Smooth muscle cell of the pulmonary artery (primary cell): Measurements from ENCODE around the gene PLAC8. TPM values are rescaled to one million over a fixed set of nuclear protein-coding genes. Genes with fewer than 3 reads are reported as not detected.

Experiments
- total RNA-seq: library from RNA; depleted of rRNA; stranded (reverse); fragments of >200 nt; gene quantifications from 2 replicates; pipeline ENCODE4 v1.2.3, GENCODE V29; 2014

The PLAC8 gene, protein sequence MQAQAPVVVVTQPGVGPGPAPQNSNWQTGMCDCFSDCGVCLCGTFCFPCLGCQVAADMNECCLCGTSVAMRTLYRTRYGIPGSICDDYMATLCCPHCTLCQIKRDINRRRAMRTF
- not detected in 2 replicates for total RNA-seq

DNA sequence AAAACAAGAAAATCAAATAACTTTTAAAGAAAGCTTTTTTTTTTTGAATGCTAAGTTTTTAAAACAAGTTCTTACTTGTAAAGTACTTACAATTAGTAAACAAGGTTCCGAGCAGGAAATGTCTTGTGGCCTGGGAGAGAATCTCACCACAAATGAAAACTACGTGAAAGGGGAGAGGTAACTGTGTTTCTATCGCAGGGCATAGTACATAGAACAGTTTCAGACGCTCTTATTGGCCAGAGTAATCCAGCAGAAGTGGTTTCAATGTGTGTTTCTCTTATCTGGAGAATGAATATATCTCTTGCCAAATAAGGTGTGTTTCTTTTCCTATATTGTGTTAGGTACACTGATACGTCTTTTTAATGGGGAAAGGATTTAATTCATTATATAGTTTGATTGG is at the start of gene PLAC8:
Gene PLAC8, minus strand, starts transcription at position 154 of the 400 bp plus-strand sequence. CDS start 6,808 bp downstream, outside the sequence.

Other genes with a start within 250 kb of the PLAC8 start
- gene SEC31A, start 223.6 kb downstream of the PLAC8 start, total RNA-seq: 421 and 577 TPM in 2 replicates
- 3.7 and 4.2 TPM in 2 replicates for gene THAP9, start 214.0 kb downstream of the PLAC8 start, total RNA-seq
- 10.9 and 11.3 TPM in 2 replicates for gene LIN54, start 103.9 kb downstream of the PLAC8 start, total RNA-seq
- gene COPS4, start 79.5 kb downstream of the PLAC8 start, total RNA-seq: 69.8 and 102 TPM in 2 replicates
- 6.9 and 10.6 TPM in 2 replicates for gene COQ2, start 170.1 kb upstream of the PLAC8 start, total RNA-seq
- 0.13 and 0.33 TPM in 2 replicates for gene HPSE, start 220.1 kb upstream of the PLAC8 start, total RNA-seq